ENCODE data around the gene ATP8B4.

ATP8B4 gene

DNA sequence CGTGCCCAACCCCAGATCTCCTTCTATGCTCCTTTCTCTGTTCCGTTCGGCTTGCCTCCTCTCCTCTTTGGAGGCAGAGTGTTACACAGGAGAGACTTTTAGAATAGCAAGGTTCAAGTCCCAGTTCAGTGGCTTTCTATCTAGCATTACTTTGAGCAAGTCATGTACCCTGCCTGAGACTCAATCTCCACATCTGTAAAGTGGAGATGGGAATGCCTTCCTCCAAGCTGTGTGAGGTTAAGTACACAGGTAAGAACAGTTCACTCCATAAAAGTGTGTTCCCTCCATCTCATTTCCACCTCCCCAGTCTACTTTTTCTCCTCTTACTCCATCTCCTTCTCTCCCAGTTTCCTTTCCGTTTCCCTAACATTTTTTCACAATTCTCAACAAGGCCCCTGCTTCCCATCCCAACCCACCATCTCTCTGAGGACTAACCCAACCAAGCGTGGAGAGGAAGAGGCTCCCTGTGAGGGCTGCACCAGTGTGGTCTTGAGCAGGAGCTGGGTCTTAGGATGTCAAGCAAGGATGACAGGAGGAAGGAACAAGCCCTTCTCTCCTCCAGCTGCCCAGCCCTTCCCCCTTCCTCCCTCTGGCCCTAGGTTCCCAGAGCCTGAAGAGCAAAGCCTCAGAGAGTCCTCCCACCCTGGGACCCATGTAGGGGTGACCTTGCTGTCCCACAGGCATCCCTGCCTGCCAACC is 6.4 kb downstream of the ATP8B4 start:
- Histone ChIP-seq H3K27me3 (ENCODE audit: insufficient read depth, low read length, poor library complexity, severe bottlenecking) (no peaks in the 10 kb centered on the region), H3K9me3 (ENCODE audit: insufficient read depth, low read depth, low read length) (no peaks in the 10 kb centered on the region), H3K36me3 (ENCODE audit: insufficient read depth, low read length) (no peaks in the 10 kb centered on the region), H3K9me2 (replicated peaks; ENCODE audit: low read depth, low read length) (no peaks in the 10 kb centered on the region), H3K4me3 (ENCODE audit: low read length, poor library complexity, severe bottlenecking) (no peak overlapping the region), H3K9ac (ENCODE audit: low read depth, low read length, poor library complexity, severe bottlenecking) (no peak overlapping the region), H3K4me1 (ENCODE audit: insufficient read depth, low read length, poor library complexity, severe bottlenecking) (peaks cover 28% of the 10 kb centered on the region), H3K4me2 (ENCODE audit: low read depth, low read length, poor library complexity, severe bottlenecking) (no peak overlapping the region), H3K79me2 (ENCODE audit: insufficient read depth, low read length) (no peaks in the 10 kb centered on the region), H2AFZ (ENCODE audit: low read length) (no peak overlapping the region), H4K20me1 (ENCODE audit: insufficient read depth, low read length, poor library complexity, severe bottlenecking) (no peaks in the 10 kb centered on the region), H3F3A (ENCODE audit: low read depth) (peaks cover 9% of the 10 kb centered on the region; the same call in 1 of the 2 replicates)
- TF ChIP-seq, protein P1, sequence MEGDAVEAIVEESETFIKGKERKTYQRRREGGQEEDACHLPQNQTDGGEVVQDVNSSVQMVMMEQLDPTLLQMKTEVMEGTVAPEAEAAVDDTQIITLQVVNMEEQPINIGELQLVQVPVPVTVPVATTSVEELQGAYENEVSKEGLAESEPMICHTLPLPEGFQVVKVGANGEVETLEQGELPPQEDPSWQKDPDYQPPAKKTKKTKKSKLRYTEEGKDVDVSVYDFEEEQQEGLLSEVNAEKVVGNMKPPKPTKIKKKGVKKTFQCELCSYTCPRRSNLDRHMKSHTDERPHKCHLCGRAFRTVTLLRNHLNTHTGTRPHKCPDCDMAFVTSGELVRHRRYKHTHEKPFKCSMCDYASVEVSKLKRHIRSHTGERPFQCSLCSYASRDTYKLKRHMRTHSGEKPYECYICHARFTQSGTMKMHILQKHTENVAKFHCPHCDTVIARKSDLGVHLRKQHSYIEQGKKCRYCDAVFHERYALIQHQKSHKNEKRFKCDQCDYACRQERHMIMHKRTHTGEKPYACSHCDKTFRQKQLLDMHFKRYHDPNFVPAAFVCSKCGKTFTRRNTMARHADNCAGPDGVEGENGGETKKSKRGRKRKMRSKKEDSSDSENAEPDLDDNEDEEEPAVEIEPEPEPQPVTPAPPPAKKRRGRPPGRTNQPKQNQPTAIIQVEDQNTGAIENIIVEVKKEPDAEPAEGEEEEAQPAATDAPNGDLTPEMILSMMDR (conservative IDR thresholded peaks at IDR 0.05; ENCODE audit: low read length) = no peak
- TF ChIP-seq EZH2phosphoT487 (IDR thresholded peaks at IDR 0.05; ENCODE audit: borderline replicate concordance) = no peak

DNA sequence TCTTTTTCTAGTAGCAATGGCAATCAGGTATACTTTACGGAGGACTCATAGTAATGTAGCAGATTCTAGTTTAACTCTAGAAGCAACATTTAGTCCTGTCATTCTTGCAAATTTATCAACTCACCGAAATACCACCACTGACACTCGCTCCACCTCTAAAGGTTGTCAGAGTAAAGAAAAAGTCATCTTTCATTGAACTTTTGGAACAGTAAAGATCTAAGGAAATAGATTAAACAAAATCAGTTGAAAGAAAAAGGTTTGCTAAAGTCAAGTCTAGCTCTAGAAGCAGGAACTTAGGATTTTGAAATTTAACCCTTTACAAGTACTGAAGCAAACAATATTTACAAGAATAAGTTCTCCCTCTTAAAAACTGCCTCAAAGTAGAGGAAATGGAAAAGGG is 8.7 kb downstream of the ATP8B4 start:
- Histone ChIP-seq H3K36me3 (ENCODE audit: insufficient read depth, low read length) (no peaks in the 10 kb centered on the region), H3K9ac (ENCODE audit: low read depth, low read length, poor library complexity, severe bottlenecking) (no peak overlapping the region), H3K27me3 (ENCODE audit: insufficient read depth, low read length, poor library complexity, severe bottlenecking) (no peaks in the 10 kb centered on the region), H2AFZ (ENCODE audit: low read length) (no peak overlapping the region), H3F3A (ENCODE audit: low read depth) (peaks cover 15% of the 10 kb centered on the region), H3K4me3 (ENCODE audit: low read length, poor library complexity, severe bottlenecking) (no peak overlapping the region), H3K79me2 (ENCODE audit: insufficient read depth, low read length) (no peaks in the 10 kb centered on the region), H3K4me2 (ENCODE audit: low read depth, low read length, poor library complexity, severe bottlenecking) (no peak overlapping the region), H3K4me1 (ENCODE audit: insufficient read depth, low read length, poor library complexity, severe bottlenecking) (peaks cover 37% of the 10 kb centered on the region), H3K9me2 (replicated peaks; ENCODE audit: low read depth, low read length) (no peaks in the 10 kb centered on the region), H4K20me1 (ENCODE audit: insufficient read depth, low read length, poor library complexity, severe bottlenecking) (no peaks in the 10 kb centered on the region), H3K9me3 (ENCODE audit: insufficient read depth, low read depth, low read length) (no peaks in the 10 kb centered on the region)
- TF ChIP-seq, protein P1 (conservative IDR thresholded peaks at IDR 0.05; ENCODE audit: low read length) = no peak
- TF ChIP-seq EZH2phosphoT487 (IDR thresholded peaks at IDR 0.05; ENCODE audit: borderline replicate concordance) = no peak

DNA sequence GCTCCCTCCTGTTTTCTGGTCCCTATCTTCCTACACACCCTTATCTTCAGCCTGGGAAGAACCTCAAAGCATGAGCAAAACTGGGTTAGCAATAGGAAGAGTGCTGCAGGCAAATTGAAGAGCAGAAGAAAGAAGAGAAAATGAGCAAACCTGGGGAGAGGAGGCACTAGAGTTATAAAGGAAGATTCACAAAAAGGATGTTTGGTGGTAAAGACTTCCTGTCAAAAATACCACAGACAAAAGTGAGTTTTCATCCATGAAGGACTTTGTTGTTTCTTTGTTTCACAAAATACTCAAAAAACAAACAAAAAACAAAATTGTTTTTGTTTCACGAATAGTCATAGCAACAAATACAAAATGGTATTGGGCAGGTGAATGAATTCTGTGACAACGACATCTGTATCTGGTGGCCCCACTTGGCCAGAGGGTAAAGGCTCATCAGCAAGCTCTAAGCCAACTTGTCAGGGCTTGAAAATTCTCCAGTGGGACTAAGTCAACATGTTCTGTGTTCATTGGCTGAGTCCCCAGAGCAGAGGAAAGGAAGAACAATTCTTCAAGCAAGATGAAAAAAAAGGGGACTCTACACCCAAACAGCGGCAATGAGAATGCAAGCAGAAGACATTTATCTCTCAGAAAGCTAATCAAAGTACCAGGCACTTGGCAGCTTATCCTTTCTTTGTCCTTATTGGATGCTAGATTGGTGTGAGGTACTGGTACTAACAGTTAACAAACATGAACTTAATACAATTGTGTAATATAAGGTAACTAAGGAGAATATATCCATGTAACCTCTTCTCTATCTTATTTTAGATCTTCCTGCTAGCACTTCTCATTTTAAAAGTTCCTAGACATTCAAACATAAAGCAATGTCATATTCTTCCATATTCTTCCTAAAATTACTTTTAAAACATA is 9.7 kb downstream of the ATP8B4 start:
- Histone ChIP-seq H4K20me1 (ENCODE audit: insufficient read depth, low read length, poor library complexity, severe bottlenecking) (no peaks in the 10 kb centered on the region), H3K9me3 (ENCODE audit: insufficient read depth, low read depth, low read length) (no peaks in the 10 kb centered on the region), H3K27me3 (ENCODE audit: insufficient read depth, low read length, poor library complexity, severe bottlenecking) (no peaks in the 10 kb centered on the region), H3K9me2 (replicated peaks; ENCODE audit: low read depth, low read length) (no peaks in the 10 kb centered on the region), H3K36me3 (ENCODE audit: insufficient read depth, low read length) (no peaks in the 10 kb centered on the region), H3K9ac (ENCODE audit: low read depth, low read length, poor library complexity, severe bottlenecking) (no peak overlapping the region), H3K4me2 (ENCODE audit: low read depth, low read length, poor library complexity, severe bottlenecking) (peak overlapping the region; percentile 44), H2AFZ (ENCODE audit: low read length) (no peak overlapping the region), H3F3A (ENCODE audit: low read depth) (peaks cover 15% of the 10 kb centered on the region), H3K4me1 (ENCODE audit: insufficient read depth, low read length, poor library complexity, severe bottlenecking) (peaks cover 37% of the 10 kb centered on the region), H3K4me3 (ENCODE audit: low read length, poor library complexity, severe bottlenecking) (peak overlapping the region; percentile 16), H3K79me2 (ENCODE audit: insufficient read depth, low read length) (no peaks in the 10 kb centered on the region)
- TF ChIP-seq, protein P1 (conservative IDR thresholded peaks at IDR 0.05; ENCODE audit: low read length) = no peak
- TF ChIP-seq EZH2phosphoT487 (IDR thresholded peaks at IDR 0.05; ENCODE audit: borderline replicate concordance) = no peak

Data from Loucy (cell line).